Activated T-helper 2 cell treated with anti-CD3 and anti-CD28 coated beads, Interferon-gamma antibody, Interleukin-2, Interleukin-4, amounts not matched to agents 10 μg/mL and 5 μg/mL and 100 μg/mL, durations not matched to agents 14 hours and 24 hours and 36 hours (primary cell): ENCODE results near the gene TRIM65. TPM values are rescaled to one million over a fixed set of nuclear protein-coding genes. Genes with fewer than 3 reads are reported as not detected.
"Not testable (repeated sequence)": the region's sequence is repeated elsewhere in the genome, so short reads cannot be mapped to it uniquely, and the experiment has no call there.

ENCODE experiments used
- DNase-seq: peaks from one replicate; pipeline ENCODE4 v3.0.0; 2021; ENCODE audit warnings: low spot score
- H3K27ac Mint-ChIP-seq: one replicate; pipeline ENCODE4 v1.8.0; 2021; ENCODE audit warnings: mixed read lengths
- H3K27me3 Mint-ChIP-seq: one replicate; pipeline ENCODE4 v1.8.0; 2021; ENCODE audit warnings: low read depth, mixed read lengths
- H3K36me3 Mint-ChIP-seq: one replicate; pipeline ENCODE4 v1.8.0; 2021; ENCODE audit warnings: low read depth, mixed read lengths
- H3K4me1 Mint-ChIP-seq: one replicate; pipeline ENCODE4 v1.8.0; 2021; ENCODE audit warnings: low read depth, mixed read lengths
- H3K4me3 Mint-ChIP-seq: one replicate; pipeline ENCODE4 v1.8.0; 2021; ENCODE audit warnings: low read depth, mild to moderate bottlenecking, moderate library complexity, mixed read lengths
- H3K9me3 Mint-ChIP-seq: one replicate; pipeline ENCODE4 v1.8.0; 2021; ENCODE audit warnings: mixed read lengths
- intact Hi-C: fragments of 100-400 bp; cut with micrococcal nuclease; formaldehyde crosslinking; loops from one replicate; pipeline ENCODE4 v1.15.1; 2023
- total RNA-seq: library from RNA; stranded (reverse); gene quantifications from 2 replicates; pipeline ENCODE4 v1.2.3, GENCODE V29; 2022

TRIM65 gene
- total RNA-seq, 1 donor from 2014 or later, result 42.8 TPM

- intact Hi-C loops, result loop anchor here (2.0 kb wide), 1 partner anchor 15 kb away; no protein-coding TSS in a partner anchor
- H3K9me3 Mint-ChIP-seq, result no peaks in the 10 kb centered on the region
- H3K27ac Mint-ChIP-seq, result no peak overlapping the region
- H3K4me3 Mint-ChIP-seq, result no peak overlapping the region
- H3K27me3 Mint-ChIP-seq, result no peaks in the 10 kb centered on the region
- peaks cover 35% of the 10 kb centered on the region for H3K4me1 Mint-ChIP-seq
- H3K36me3 Mint-ChIP-seq, result peaks cover 18% of the 10 kb centered on the region
- no peak for DNase-seq
These were observed 23.0 kb downstream of the TRIM65 start for GRCh38 chr17:75873587-75874322.

GRCh38 chr17:75872434-75873351 is 24.1 kb downstream of the TRIM65 start:
- H3K9me3 Mint-ChIP-seq, result no peaks in the 10 kb centered on the region
- peak; percentile 71 for DNase-seq
- intact Hi-C loops, result loop anchor here (2.0 kb wide), 1 partner anchor 14 kb away; no protein-coding TSS in a partner anchor
- H3K36me3 Mint-ChIP-seq, result peaks cover 17% of the 10 kb centered on the region
- H3K4me1 Mint-ChIP-seq, result peaks cover 33% of the 10 kb centered on the region
- H3K27me3 Mint-ChIP-seq, result no peaks in the 10 kb centered on the region
- peak overlapping the region; percentile 71 for H3K27ac Mint-ChIP-seq
- H3K4me3 Mint-ChIP-seq, result no peak overlapping the region

- H3K36me3 Mint-ChIP-seq, H3K27me3 Mint-ChIP-seq, H3K9me3 Mint-ChIP-seq, intact Hi-C loops, DNase-seq, H3K4me3 Mint-ChIP-seq: not testable (repeated sequence)
- Mint-ChIP-seq H3K4me1 (peaks cover 19% of the 10 kb centered on the region), H3K27ac (peak overlapping the region; percentile 14)
These were observed 26.5 kb downstream of the TRIM65 start for GRCh38 chr17:75870228-75870627.

GRCh38 chr17:75869282-75870141 is 27.2 kb downstream of the TRIM65 start:
- intact Hi-C loops, result no loop called here
- Mint-ChIP-seq H3K4me3 (no peak overlapping the region), H3K27ac (no peak overlapping the region), H3K9me3 (no peaks in the 10 kb centered on the region), H3K27me3 (no peaks in the 10 kb centered on the region), H3K36me3 (no peaks in the 10 kb centered on the region), H3K4me1 (peaks cover 26% of the 10 kb centered on the region)
- no peak for DNase-seq

- H3K4me1 Mint-ChIP-seq, result peaks cover 33% of the 10 kb centered on the region
- DNase-seq, H3K36me3 Mint-ChIP-seq, H3K4me3 Mint-ChIP-seq, H3K9me3 Mint-ChIP-seq, intact Hi-C loops, H3K27ac Mint-ChIP-seq, H3K27me3 Mint-ChIP-seq: not testable (repeated sequence)
These were observed 27.9 kb downstream of the TRIM65 start for GRCh38 chr17:75868730-75869281.

GRCh38 chr17:75865404-75866188 is 31.2 kb downstream of the TRIM65 start:
- H3K27ac Mint-ChIP-seq, result peak overlapping the region; percentile 52
- DNase-seq, H3K27me3 Mint-ChIP-seq, H3K9me3 Mint-ChIP-seq, intact Hi-C loops, H3K4me3 Mint-ChIP-seq, H3K36me3 Mint-ChIP-seq: not testable (repeated sequence)
- H3K4me1 Mint-ChIP-seq, result peaks cover 22% of the 10 kb centered on the region

- not testable (repeated sequence) for H3K36me3 Mint-ChIP-seq
- intact Hi-C loops, result loop anchor here (1.0 kb wide), 1 partner anchor 10 kb away; the partner anchor contains the start of gene WBP2
These were observed 31.9 kb downstream of the TRIM65 start for GRCh38 chr17:75864887-75865286.

GRCh38 chr17:75864448-75864871 is 32.3 kb downstream of the TRIM65 start:
- H3K36me3 Mint-ChIP-seq, result no peaks in the 10 kb centered on the region
- intact Hi-C loops, result loop anchor here (1.0 kb wide), 1 partner anchor 9 kb away; the partner anchor contains the start of gene WBP2

More at GRCh38 chr17:75864887-75865286, 31.9 kb downstream of the TRIM65 start:
- peak overlapping the region; percentile 82 for H3K27ac Mint-ChIP-seq
- H3K4me1 Mint-ChIP-seq, result peaks cover 22% of the 10 kb centered on the region
- not testable (repeated sequence) for H3K27me3 Mint-ChIP-seq, DNase-seq, H3K9me3 Mint-ChIP-seq
- peak overlapping the region; percentile 37 for H3K4me3 Mint-ChIP-seq

GRCh38 chr17:75861927-75862317 is 34.8 kb downstream of the TRIM65 start:
- Mint-ChIP-seq H3K4me1 (peaks cover 29% of the 10 kb centered on the region), H3K36me3 (no peaks in the 10 kb centered on the region)
- intact Hi-C loops, result no loop called here

More at GRCh38 chr17:75864448-75864871, 32.3 kb downstream of the TRIM65 start:
- Mint-ChIP-seq H3K4me1 (peaks cover 22% of the 10 kb centered on the region), H3K27me3 (no peaks in the 10 kb centered on the region), H3K27ac (peak overlapping the region; percentile 82), H3K4me3 (no peak overlapping the region), H3K9me3 (no peaks in the 10 kb centered on the region)
- peak; percentile 59 for DNase-seq

GRCh38 chr17:75859358-75859757 is 37.4 kb downstream of the TRIM65 start:
- peak overlapping the region; percentile 38 for H3K27ac Mint-ChIP-seq
- H3K4me3 Mint-ChIP-seq, H3K9me3 Mint-ChIP-seq, H3K27me3 Mint-ChIP-seq, DNase-seq, H3K36me3 Mint-ChIP-seq: not testable (repeated sequence)
- H3K4me1 Mint-ChIP-seq, result peaks cover 23% of the 10 kb centered on the region
- intact Hi-C loops, result loop anchor here (2.0 kb wide), 1 partner anchor 13 kb away; no protein-coding TSS in a partner anchor

More at GRCh38 chr17:75861927-75862317, 34.8 kb downstream of the TRIM65 start:
- no peak for DNase-seq
- no peaks in the 10 kb centered on the region for H3K27me3 Mint-ChIP-seq
- H3K4me3 Mint-ChIP-seq, result no peak overlapping the region
- H3K27ac Mint-ChIP-seq, result peak overlapping the region; percentile 51
- H3K9me3 Mint-ChIP-seq, result no peaks in the 10 kb centered on the region

- intact Hi-C loops, result no loop called here
- Mint-ChIP-seq H3K36me3 (peaks cover 6% of the 10 kb centered on the region), H3K4me3 (no peak overlapping the region), H3K27me3 (no peaks in the 10 kb centered on the region), H3K4me1 (peaks cover 26% of the 10 kb centered on the region), H3K27ac (peak overlapping the region; percentile 84), H3K9me3 (no peaks in the 10 kb centered on the region)
- no peak for DNase-seq
These were observed 40.5 kb downstream of the TRIM65 start for GRCh38 chr17:75856062-75856756.
